Measurements from ENCODE around the gene AJAP1. TPM values are rescaled to one million over a fixed set of nuclear protein-coding genes. Genes with fewer than 3 reads are reported as not detected.
A peak's percentile ranks its signal among the peaks of the same experiment; 100 is the strongest.

Gene AJAP1
- total RNA-seq, 1 donor from 2014 or later: 0.52 TPM

DNA sequence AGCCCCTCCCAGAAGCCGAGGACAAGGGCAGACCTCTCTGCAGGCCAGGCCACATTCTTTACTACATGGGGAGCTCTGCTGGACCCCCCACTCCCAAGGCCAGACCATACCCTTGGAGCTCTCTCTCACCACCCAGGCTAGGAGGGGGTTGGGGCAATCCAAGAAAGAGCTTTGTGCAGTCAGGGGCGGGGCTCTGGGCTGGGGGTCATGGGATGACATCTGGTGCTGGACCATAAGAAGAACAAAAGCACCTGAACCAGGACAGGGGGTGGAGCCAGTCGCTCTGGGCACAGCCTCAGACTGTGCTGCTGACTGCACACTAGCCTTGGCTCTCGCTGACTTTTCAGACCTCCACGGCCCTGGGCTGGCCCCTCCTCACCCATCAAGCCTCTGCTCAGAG lies 23.1 kb upstream of the AJAP1 start:
- no peaks in the 10 kb centered on the region for H3K4me1 ChIP-seq
- H3K9me3 ChIP-seq: no peaks in the 10 kb centered on the region
- no peak overlapping the region for H3K4me3 ChIP-seq
- no peaks in the 10 kb centered on the region for H3K36me3 ChIP-seq
- intact Hi-C loops (cut with DNase I): no loop called here
- DNase-seq (no peak), ATAC-seq (no peak)
- H3K27ac ChIP-seq: no peak overlapping the region
- no peaks in the 10 kb centered on the region for H3K27me3 ChIP-seq
- TF ChIP-seq CTCF (IDR thresholded peaks at IDR 0.05): no peak

GRCh38 chr1:4633346-4633745 lies 21.1 kb upstream of the AJAP1 start:
- ATAC-seq (no peak), DNase-seq (no peak)
- no peak overlapping the region for H3K27ac ChIP-seq
- H3K9me3 ChIP-seq: no peaks in the 10 kb centered on the region
- H3K4me1 ChIP-seq: no peaks in the 10 kb centered on the region
- no peak for TF ChIP-seq CTCF (IDR thresholded peaks at IDR 0.05)
- H3K36me3 ChIP-seq: no peaks in the 10 kb centered on the region
- H3K27me3 ChIP-seq: peaks cover under 1% of the 10 kb centered on the region
- intact Hi-C loops (cut with DNase I): no loop called here
- no peak overlapping the region for H3K4me3 ChIP-seq

- no peaks in the 10 kb centered on the region for H3K36me3 ChIP-seq
- ATAC-seq (no peak), DNase-seq (peak; percentile 6)
- TF ChIP-seq CTCF (IDR thresholded peaks at IDR 0.05): no peak
- peaks cover 7% of the 10 kb centered on the region for H3K27me3 ChIP-seq
- no peaks in the 10 kb centered on the region for H3K4me1 ChIP-seq
- no peaks in the 10 kb centered on the region for H3K9me3 ChIP-seq
- intact Hi-C loops (cut with DNase I): no loop called here
- H3K27ac ChIP-seq: no peak overlapping the region
- no peak overlapping the region for H3K4me3 ChIP-seq
These were observed 20.1 kb upstream of the AJAP1 start for GRCh38 chr1:4634156-4634792.

- intact Hi-C loops (cut with DNase I): no loop called here
- ATAC-seq: no peak
- Histone ChIP-seq H3K4me1 (no peaks in the 10 kb centered on the region), H3K9me3 (no peaks in the 10 kb centered on the region), H3K27me3 (peaks cover 7% of the 10 kb centered on the region), H3K36me3 (no peaks in the 10 kb centered on the region), H3K27ac (no peak overlapping the region), H3K4me3 (no peak overlapping the region)
- TF ChIP-seq CTCF (IDR thresholded peaks at IDR 0.05): no peak
- DNase-seq: peak; percentile 28
These were observed 19.5 kb upstream of the AJAP1 start for GRCh38 chr1:4634793-4635406.

- H3K4me1 ChIP-seq: no peaks in the 10 kb centered on the region
- no peak overlapping the region for H3K4me3 ChIP-seq
- intact Hi-C loops (cut with DNase I): no loop called here
- ATAC-seq (no peak), DNase-seq (peak; percentile 25)
- H3K9me3 ChIP-seq: no peaks in the 10 kb centered on the region
- peaks cover 13% of the 10 kb centered on the region for H3K27me3 ChIP-seq
- no peaks in the 10 kb centered on the region for H3K36me3 ChIP-seq
- no peak for TF ChIP-seq CTCF (IDR thresholded peaks at IDR 0.05)
- no peak overlapping the region for H3K27ac ChIP-seq
These were observed 18.2 kb upstream of the AJAP1 start for GRCh38 chr1:4636186-4636585.
